NOMO-1 treated with DMSO at 0.1 percent for 48 hours (cell line): ENCODE results near the gene UQCRHL.

ENCODE experiments used
- DNase-seq: peaks from one replicate; lab custom pipeline; 2025; ENCODE audit not compliant: unreplicated experiment; lab: John Stamatoyannopoulos, UW

The UQCRHL gene

DNA sequence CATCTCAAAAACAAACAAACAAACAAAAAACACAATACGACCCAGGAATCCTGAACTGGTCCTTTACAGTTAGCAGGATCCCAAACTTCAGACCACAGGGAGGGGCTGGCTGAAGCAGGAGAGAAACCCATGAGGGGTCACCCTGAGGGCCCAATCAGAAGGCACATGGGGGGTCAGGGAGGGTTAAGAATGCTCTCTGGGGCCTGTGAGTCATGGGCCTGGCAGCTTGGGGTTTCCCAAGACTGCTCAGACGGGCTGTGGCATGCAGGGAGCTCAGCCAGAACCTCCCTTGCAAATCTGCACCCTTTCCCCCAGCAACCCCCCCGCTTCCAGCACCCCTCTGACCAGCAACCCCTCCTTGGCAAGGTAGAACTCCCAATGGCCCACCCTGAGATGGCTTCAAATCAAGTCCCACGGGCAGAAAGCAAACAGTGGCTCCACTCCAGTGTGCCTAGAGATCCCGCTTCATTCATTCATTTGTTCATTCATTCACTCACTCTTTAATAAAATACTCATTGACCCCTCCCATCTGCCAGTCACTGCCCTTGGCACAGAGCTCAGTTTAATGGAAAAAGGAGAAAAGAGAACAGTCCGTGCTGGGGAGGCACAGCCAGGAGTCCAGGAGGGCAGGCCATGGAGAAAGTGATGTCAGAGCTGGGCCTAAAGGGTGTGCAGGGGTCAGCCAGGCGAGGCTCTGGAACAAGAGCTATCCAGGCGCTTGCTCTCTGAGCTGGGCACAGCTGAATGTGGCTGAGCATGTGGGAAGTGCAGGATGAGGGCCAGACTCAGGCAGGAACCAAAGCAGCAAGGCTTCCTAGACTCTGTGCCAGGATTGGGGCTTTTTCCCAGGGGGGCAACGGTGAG is 8.2 kb downstream of the UQCRHL start:
- DNase-seq = no peak

DNA sequence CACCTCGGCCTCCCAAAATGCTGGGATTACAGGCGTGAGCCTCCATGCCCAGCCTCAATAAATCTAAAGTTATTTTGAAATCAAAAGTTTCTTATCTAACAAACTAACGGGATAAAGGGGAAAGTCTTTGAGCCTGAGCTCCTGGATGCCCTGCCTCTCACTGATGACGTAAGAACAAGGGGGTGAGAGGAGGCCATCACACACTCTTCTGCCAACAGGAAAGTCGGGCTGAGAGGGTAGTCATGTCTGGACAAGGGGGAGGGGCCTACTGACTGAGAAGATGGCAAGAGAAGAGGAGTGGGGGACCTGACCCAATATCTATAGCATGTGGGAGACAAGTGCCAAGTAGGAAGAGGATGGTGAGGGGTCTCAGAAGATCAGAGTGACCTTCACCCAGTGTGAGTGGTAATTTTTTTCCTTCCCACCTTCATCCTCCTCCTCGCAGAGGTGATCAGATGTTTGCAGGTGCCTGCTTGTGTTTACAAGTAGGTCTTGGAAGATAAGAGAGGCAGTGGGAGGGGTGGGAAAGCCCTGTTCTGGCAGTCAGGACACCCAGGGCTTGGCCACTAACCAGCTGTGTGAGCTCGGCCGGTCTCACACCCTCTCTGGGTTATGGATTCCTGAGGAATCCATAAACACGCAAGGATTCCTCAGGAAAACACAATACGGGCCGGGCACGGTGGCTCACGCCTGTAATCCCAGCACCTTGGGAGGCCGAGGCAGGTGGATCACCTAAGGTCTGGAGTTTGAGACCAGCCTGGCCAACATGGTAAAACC is 9.6 kb downstream of the UQCRHL start:
- no peak for DNase-seq

DNA sequence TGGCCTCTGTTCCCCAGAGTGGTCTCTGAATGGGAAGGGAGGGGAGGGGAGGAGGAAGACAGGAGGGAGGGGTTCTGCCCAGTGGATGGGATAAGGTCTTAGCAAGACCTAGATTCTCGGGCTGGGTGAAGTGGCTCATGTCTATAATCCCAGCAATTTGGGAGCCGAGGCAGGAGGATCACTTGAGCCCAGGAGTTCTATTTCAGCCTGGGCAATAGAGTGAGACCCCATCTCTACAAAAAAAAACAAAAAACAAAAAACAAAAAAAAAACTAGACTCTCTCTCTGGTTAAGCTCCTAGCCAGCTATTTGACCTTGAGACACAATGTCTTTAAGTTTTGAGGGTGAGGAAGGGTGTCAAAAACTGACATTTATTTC is 11.4 kb downstream of the UQCRHL start:
- DNase-seq = no peak

DNA sequence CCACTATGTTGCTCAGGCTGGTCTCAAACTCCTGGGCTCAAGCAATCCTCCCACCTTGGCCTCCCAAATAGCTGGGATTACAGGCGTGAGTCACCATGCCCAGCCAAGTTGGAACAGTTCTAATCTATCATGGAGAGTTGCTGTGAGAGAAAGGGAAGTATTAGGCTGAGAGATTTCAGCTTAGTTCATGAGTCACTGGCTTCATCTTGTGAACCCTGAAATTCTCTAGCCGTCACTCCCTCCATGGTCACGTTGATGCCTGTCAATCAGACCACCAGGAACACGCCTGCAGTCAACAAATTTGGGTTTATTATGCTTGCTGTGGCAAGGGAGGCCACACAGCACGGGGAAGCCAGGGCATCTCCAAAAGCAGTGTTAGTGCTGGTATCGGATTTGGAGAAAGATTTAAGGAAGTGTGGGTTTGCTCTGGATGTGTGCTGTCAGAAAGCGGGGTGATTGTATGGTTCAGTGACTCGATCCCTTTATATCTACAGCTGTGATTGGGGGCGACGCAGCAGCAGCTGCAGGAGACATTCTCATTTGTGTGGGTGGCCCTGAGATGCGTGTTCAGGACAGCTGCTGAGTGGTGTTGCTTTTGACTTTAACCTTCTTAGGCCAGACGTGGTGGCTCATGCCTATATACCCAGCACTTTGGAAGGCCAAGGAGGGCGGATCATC is 18.7 kb downstream of the UQCRHL start:
- peak; percentile 56 for DNase-seq

DNA sequence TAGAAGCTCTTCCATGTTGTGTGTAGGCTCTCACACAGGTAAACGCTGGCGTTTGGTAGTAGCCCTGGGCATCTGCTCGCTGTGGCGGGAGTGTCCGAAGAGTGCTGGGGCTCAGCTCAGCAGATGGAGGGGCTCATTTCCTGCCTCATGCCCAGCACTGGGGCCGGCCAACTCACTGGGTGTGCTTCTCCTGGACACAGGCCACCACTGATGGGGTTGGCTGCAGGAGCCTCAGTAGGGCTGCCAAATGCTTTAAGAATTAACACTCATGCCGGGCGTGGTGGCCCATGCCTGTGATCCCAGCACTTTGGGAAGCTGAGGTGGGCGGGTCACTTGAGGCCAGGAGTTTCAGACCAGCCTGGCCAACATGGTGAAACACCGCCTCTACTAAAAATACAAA is 20.9 kb downstream of the UQCRHL start:
- DNase-seq = no peak

DNA sequence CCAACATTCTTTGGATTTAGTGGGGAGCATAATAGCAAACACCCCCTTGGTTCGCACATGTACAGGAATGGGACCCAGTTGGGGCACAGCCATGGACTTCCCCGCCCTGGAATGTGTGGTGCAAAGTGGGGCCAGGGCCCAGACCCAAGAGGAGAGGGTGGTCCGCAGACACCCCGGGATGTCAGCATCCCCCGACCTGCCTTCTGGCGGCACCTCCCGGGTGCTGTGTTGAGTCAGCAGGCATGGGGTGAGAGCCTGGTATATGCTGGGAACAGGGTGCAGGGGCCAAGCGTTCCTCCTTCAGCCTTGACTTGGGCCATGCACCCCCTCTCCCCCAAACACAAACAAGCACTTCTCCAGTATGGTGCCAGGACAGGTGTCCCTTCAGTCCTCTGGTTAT is 21.8 kb downstream of the UQCRHL start:
- DNase-seq = no peak

DNA sequence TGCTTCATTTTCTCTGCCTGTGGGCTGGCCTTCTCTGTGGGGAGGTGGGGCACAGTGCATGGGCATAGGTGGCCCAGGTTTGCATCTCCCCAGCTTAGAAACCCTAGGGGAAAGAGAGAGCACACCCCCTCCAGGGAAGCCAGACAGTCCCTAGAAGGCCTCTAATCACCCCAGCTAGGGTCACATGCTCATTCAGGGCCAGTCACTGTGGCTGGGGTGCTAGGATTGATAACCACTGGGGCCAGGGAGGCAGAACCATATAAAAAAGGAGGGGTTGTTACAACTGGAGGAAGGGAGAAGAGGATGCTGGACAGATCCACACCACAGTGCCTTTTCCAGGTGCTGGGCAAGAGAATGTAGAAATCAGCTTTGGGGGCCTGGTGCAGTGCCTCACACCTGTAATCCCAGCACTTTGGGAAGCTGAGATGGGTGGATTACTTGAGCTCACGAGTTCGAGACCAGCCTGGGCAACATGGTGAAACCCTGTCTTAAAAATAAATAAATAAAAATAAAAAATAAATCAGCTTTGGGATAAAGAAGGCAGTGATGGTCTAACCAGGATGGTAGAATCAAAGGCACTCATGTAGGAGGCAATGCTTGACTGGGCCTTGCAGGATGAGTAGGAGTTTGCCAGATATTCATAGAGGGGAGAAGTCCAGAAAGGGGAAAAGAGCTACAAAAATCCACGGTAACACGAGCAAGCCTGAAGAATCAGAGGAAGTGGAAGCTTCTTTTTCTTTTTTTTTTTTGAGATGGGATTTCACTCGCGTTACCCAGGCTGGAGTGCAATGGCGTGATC is 29.3 kb downstream of the UQCRHL start:
- no peak for DNase-seq

DNA sequence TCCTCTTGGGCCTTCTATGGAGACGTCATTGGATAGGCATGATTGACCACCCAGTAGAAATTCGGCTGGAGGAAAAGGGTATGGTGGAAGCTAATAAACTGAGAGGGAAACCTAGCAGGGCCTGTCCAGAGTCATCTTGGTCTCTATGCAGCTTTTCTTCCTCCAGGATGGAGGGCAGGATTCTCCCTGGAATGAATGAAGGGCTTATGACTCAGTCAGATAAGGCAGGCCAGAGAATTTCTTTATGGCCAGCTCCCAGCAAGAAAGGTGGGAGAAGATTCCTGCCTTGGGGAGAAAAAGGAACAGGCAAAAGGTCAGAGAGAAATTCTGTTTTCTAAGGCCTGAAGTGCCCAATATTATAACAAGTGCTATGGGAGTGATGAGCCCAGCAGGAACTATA is 31.7 kb downstream of the UQCRHL start:
- DNase-seq = no peak

DNA sequence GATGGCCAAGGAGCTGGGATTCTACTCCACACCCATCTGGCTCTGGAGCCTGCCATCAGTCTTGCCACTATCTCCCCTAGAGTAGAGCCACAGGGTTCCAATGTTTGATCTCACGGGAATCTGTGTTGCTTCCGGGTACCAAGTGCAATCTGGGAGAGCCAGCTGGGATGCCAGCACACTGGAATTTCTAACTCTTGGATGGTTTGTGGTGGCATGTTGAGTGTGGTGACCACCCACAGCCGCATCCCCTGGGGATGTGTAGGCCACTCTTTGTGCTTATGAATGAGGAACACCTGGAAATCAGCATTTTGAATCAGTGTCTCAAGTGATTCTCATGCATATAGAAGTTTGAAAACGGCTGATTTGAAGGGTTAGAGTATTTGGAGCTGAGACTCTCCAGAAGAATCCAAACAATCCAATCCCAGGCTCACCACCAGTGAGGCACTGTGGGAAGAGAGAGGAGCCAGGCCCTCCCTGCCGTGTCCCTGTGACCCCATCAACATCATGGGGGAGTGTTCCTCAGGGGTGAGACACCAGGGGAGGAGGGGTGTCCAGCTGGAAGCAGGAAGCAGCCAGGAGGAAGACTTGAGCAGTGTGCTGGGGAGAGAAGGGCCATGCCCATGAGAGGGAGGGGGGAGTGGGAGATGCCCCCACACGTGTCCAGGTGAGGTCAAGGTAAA is 35.5 kb downstream of the UQCRHL start:
- DNase-seq = no peak

DNA sequence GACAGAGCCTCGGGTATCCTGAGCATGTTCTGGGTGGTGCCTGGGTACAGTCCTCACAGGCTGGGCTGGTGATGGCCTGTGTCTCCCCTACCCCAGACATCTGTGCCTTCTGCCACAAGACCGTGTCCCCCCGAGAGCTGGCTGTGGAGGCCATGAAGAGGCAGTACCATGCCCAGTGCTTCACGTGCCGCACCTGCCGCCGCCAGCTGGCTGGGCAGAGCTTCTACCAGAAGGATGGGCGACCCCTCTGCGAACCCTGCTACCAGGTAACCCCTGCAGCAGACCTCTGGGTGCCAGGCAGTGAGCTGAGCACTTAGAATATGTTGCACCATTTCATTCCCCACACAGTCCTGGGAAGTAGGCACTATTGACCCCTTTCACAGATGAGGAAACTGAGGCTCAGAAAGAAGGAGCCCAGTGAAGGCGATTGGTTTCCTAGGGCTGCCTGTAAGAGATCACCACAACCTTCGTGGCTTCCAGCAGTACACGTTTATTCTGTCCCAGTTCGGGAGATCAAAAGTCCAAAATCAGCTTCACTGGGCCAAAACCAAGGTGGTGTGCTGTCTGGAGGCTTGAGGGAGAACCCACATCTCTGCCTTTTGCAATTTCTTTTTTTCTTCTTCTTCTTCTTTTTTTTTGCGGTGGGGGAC is 37.0 kb downstream of the UQCRHL start:
- DNase-seq = no peak

DNA sequence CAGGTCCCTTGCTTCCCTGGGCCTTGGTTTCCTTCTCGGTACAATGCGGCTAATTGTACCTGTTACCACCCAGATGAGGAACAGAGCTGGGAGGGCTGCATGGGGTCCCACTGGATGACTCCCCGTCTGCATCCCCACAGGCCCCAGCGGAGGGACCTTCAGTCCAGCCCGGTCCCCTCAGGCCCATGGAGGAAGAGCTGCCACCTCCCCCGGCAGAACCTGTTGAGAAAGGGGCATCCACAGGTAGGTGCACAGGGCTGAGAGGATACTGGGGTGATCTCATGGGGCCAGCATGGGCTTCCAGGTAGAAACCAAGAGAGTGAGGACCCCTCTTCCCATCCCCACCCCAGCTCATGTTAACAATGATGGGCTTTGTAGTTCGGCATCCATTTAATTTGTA is 39.1 kb downstream of the UQCRHL start:
- DNase-seq = no peak

DNA sequence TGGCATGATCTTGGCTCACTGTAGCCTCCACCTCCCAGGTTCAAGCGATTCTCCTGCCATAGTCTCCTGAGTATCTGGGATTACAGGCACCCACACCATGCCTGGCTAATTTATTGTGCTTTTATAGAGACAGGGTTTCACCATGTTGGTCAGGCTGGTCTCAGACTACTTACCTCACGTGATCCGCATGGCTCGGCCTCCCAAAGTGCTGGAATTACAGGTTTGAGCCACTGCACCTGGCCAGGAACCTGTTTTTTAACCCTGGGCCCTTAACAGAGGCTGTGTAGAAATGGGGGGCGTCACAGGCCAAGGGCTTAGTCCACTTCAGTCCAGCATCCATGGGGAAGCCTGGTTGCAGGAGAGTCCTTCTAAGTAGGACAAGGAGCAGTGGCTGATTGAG is 39.5 kb downstream of the UQCRHL start:
- no peak for DNase-seq

DNA sequence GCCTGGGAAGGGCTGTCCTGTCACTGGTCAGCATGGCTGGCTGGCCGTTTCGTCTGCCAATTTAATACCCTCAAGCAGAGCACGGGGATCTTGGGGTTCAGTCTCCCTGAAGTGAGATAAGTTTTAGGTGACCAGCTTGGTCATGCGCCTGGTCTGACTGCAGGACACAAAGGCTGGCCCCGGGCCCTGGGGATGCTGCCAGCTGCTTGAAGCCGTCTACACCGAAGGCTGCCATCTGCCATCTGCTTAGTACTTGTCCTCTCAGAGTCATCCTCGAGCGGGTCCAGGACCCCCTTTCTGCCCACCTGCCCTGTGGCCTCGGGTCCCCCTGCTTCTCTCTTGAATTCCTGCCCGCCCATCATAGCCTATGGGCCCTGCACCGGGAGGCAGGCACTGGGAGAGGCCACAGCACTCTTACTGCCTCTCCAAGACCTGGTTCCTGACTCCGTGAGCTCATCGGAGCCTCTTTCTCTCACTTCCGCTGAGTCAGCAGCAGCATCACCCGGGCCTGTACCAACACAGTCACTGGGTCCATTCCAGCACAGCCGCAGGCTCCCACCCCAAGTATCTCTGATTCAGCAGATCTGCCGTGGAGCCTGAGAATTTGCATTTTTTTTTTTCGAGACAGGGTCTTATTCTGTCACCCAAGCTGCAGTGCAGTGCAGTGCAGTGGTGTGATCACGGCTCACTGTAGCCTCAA is 41.8 kb downstream of the UQCRHL start:
- no peak for DNase-seq

DNA sequence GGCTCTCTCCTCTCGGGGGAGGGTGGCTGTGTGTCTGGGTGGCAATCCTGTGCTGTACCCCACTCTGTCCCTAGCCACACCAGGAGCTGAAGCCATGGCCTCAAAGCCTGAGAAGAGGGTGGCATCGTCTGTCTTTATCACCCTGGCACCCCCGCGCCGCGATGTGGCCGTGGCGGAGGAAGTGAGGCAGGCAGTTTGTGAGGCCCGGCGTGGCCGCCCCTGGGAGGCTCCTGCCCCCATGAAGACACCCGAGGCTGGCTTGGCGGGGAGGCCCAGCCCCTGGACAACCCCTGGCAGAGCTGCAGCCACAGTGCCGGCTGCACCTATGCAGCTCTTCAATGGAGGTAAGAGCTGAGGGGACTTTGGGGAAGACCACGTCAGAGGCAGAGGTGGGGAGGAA is 42.6 kb downstream of the UQCRHL start:
- DNase-seq = no peak

DNA sequence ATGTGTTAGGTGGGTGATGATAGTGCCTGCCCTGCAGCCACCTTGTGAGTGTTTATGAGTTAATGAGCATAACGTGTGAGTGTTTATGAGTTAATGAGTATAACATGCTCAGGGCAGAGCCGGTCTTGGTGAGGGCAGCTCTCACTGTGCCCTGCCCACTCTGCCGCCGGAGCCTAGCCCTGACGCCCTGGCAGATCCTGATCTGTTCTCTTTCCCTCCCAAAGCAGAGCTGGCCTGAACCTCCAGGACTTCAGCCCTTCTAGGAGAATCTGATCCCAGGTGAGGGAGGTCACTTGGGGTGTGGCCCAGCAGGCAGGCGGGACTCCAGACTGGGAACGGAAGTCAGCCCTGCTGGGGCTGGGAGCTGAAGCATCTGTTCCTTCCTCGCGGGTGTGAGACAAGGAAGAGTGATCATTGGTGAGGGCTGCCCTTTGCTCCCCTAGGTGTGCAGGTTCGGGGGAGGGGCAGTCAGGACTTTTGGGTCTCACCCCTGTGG is 43.1 kb downstream of the UQCRHL start:
- DNase-seq = no peak

DNA sequence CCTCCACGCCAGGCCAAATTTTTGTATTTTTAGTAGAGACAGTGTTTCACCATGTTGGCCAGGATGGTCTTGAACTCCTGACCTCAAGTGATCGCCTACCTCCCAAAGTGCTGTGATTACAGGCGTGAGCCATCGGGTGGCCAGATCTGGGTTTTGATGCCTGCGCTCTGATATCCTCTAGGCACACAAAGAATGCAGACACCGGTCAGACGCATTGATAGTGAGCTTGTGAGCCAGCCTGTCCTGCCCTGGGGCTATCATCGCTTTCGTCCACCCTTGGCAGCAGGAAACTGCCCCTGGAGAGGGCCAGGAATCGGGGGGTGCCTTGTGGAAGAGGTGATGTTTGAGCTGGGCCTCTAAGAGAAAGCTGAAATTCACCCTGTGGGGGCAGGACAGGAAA is 44.9 kb downstream of the UQCRHL start:
- no peak for DNase-seq

DNA sequence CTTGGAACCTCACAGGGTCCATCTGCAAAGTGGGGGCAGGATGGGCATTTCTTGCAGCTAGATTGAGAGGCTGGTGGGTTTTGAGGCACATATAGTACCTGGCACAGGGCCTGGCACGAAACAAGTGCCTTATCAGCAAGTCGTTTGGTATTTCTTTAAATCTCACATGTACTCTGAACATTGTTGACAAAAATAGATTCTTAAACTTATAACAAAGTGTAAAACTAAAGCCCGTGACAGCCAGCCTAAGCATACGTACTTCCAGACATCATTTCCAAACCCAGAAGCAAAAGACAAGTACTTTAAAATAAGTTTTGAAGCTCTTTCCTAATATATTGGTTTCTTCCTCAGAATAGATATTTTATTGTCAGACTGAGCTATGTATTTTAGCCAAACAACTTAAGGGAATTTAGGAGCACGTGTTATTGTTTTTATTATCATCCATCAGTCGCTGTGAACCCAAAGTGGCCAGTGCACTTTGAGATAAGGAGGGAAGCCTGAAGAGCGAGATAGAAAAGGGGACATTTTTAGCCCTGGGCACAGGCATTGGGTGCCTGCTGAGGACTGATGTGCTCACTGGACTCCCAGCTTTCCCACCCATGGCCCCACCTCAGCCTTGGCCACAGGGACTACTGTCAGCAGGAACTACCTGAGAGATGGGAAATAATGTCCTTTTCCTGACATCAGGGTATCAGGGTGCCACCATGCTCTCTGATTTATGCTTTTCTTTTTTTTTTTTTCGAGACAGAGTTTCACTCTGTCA is 45.9 kb downstream of the UQCRHL start:
- no peak for DNase-seq

DNA sequence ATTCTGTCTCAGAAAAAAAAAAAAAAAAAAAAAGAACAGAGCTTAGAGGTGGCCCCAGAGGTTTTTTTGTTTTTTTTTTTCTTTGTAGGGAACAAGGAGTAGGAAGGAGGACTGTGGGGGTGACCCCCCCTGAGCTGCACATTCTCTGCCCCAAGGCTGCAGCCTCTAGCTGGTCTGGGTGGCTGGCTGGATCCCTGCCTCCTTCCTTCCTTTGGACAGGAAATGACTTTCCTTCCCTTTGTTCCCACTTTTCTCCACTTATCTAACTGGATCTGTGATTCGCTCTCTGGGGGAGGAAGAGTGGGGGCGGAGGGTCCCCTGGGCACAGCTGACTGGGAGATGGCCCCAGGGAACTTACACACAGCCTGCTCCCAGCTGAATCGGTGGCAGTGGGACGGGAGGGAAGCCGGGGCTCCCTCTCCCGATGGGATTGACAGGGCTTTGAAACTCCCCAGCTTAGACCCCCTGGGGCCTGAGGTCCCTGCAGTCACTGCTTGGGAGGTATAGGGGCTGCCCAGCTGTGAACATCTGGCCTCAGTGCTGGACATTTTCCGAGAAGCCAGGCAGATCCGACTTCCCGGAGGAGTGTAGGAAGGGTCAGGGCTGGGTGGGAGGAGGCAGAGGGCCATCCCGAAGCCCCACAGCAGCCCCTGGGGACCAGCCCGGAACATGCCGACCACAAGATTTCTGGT is 46.8 kb downstream of the UQCRHL start:
- no peak for DNase-seq
